PC-9 (cell line): ENCODE data around the gene ELP5.

Source experiments
- CTCF ChIP-seq: fragments of 200-600 bp; sonication (generic); conservative IDR thresholded peaks from 2 replicates; pipeline ENCODE4 v1.6.1; 2017; ENCODE audit warnings: mixed run types, antibody characterized with exemption, mild to moderate bottlenecking, moderate library complexity
- EZH2 ChIP-seq: fragments of 200-600 bp; sonication (generic); IDR thresholded peaks from 2 replicates; pipeline ENCODE4 v1.8.0; 2017; ENCODE audit warnings: antibody characterized with exemption, low read depth

GRCh38 chr17:7241090-7241733 lies 10.8 kb upstream of the ELP5 start:
- TF ChIP-seq CTCF (no peak), EZH2 (no peak)
